ENCODE results near the gene LIX1.

LIX1 gene

DNA sequence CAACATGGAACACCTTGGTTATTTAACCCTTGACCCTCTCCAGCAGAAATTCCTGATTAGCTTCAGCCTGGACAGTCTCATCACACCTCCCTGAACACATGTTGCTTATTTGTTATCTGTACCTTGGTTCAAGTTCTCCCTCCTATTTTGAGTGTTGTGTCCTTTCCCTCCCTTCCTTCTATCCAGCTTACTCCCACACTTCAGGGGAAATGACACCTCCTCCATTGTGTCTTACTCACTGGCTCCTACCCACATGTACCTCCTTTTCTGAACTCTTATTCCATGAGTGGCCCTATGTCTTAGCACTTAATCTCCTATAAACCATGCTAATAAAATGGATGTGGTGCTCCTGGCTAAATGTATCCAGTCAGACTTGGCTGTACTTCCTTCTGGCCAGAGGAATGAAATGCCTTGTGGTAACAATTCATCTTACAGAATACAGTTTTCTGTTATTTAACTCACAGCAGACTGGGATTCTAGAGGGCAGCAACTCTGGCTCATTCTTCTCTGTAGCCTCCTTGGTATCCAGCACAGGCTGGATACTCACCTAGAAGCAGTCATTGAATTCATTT is 11.2 kb downstream of the LIX1 start:
- no peak for DNase-seq (ENCODE audit: low read depth)
- TF ChIP-seq, protein P1, sequence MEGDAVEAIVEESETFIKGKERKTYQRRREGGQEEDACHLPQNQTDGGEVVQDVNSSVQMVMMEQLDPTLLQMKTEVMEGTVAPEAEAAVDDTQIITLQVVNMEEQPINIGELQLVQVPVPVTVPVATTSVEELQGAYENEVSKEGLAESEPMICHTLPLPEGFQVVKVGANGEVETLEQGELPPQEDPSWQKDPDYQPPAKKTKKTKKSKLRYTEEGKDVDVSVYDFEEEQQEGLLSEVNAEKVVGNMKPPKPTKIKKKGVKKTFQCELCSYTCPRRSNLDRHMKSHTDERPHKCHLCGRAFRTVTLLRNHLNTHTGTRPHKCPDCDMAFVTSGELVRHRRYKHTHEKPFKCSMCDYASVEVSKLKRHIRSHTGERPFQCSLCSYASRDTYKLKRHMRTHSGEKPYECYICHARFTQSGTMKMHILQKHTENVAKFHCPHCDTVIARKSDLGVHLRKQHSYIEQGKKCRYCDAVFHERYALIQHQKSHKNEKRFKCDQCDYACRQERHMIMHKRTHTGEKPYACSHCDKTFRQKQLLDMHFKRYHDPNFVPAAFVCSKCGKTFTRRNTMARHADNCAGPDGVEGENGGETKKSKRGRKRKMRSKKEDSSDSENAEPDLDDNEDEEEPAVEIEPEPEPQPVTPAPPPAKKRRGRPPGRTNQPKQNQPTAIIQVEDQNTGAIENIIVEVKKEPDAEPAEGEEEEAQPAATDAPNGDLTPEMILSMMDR (IDR thresholded peaks at IDR 0.05; ENCODE audit: insufficient read depth, low read depth, low read length, missing control alignments): no peak
- no peak overlapping the region for H3K4me3 ChIP-seq (ENCODE audit: low read length)

DNA sequence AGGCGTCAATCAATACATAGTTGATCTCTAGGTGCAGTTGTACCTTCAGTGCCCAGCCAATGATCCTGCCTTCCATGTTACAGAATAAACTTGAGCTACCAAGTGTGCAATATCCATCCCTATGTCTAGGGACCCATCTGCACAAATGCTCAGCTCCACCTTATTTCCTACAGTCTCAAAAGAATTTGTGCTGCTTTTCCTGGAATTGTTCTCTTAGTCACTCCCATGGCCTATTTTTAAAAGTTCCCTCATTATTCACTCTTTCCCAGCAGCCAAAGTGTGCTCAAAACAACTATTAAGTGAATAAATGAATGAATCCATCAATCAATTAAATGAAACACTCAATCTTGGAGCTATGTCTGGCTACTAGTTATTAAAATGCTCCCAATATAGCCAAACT is 14.7 kb downstream of the LIX1 start:
- TF ChIP-seq, protein P1 (IDR thresholded peaks at IDR 0.05; ENCODE audit: insufficient read depth, low read depth, low read length, missing control alignments): no peak
- DNase-seq (ENCODE audit: low read depth): no peak
- no peak overlapping the region for H3K4me3 ChIP-seq (ENCODE audit: low read length)

DNA sequence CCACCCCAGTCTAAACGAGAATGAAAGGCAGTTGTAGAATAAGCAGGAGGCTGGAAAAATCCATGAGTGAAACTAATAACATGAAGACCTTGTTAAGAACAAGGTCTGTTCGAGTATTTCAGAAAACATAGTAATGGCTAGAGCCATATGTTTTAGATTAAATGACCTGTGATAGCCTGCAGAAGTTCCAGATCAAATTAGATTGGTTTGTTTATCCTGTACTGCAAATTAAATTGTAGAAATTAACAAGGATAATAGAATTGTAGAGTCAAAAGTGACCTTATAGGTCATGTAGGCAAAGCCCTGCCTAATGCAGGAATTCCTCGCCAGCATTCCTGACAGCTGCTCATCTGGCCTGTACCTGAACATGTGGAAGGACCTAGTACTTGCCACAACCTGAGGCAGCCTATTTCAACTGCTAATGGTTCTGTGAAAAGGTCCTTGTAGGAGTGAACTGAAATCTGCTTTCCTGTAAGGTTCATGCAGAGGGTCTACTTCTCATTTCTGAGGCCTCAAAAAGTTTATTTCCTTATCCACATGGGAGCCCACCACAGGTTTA is 17.2 kb downstream of the LIX1 start:
- no peak overlapping the region for H3K4me3 ChIP-seq (ENCODE audit: low read length)
- TF ChIP-seq, protein P1 (IDR thresholded peaks at IDR 0.05; ENCODE audit: insufficient read depth, low read depth, low read length, missing control alignments): no peak
- DNase-seq (ENCODE audit: low read depth): no peak

DNA sequence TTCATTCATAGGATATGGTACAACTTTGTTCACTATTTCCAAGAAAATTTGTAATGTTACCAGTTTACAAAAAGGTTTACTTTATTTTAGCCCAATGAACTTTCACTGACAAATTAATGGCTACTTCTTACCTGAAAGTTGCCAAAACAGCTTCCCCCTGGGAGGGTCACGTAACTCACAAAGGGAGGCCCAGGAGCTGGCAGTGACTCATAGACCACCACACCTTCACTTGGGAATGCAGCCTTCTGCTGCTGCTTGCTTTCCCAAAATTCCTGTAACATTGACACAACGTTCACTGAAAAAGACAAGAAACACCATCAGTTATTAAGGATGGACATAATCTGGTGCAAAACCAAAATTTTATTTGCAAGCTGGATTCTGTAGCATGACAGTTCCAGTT is 18.1 kb downstream of the LIX1 start:
- TF ChIP-seq, protein P1 (IDR thresholded peaks at IDR 0.05; ENCODE audit: insufficient read depth, low read depth, low read length, missing control alignments): no peak
- DNase-seq (ENCODE audit: low read depth): peak; percentile 72
- no peak overlapping the region for H3K4me3 ChIP-seq (ENCODE audit: low read length)

DNA sequence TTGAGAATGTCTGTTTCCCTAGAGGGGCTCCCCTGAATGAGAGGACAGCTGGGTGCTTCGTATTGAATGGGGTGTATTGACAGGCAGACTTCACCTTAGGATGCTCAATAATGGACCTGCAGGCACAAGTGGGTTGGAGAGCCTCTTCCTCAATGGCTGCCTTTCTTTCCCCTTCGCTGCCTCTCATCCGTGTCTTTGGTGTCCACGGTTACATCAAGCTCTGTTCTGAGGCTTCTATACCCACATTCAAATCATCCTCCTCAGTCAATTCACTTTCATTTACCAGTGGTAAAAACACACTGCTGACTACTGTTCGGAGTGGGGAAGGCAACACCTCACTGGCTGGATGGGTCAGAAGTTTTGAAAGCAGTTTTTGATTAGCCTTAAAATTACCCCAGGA is 20.6 kb downstream of the LIX1 start:
- TF ChIP-seq, protein P1 (IDR thresholded peaks at IDR 0.05; ENCODE audit: insufficient read depth, low read depth, low read length, missing control alignments): no peak
- DNase-seq (ENCODE audit: low read depth): no peak
- H3K4me3 ChIP-seq (ENCODE audit: low read length): no peak overlapping the region

DNA sequence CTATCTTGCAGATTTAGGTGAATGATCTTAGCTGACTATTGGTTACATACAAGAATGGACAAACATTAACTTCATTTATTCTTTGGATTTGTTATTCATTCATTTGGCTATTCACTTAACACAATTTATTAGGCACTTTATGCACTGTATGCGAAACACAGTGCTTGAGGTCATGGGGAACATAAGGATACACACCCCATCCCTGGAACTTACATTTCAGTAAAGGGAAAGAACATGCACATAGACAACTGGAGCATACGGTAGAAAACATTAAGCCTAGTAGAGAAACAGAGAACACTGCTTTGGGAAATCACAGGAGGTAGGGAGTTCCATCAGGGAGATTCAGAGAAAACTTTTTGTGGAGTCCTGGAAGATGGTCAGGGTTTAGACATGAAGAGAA is 22.2 kb downstream of the LIX1 start:
- DNase-seq (ENCODE audit: low read depth): no peak
- no peak overlapping the region for H3K4me3 ChIP-seq (ENCODE audit: low read length)
- TF ChIP-seq, protein P1 (IDR thresholded peaks at IDR 0.05; ENCODE audit: insufficient read depth, low read depth, low read length, missing control alignments): no peak

DNA sequence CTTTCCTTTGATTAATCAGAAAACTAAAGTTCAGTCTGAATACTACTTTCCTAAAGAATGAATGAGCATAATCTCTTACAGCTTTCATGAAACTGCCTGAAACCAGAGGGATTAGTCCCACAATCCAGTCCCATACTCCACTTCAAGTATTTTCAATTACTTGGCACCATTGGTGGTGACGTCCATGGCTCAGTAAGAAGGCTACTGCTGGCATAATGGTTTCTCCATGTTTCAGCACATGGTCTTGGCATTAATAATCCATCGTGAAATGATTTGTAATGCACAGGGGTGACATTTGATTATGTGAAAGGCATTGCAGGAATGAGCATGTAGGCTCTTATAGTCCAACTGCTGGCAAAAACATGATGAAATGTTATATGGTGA is 23.4 kb downstream of the LIX1 start:
- no peak for DNase-seq (ENCODE audit: low read depth)
- TF ChIP-seq, protein P1 (IDR thresholded peaks at IDR 0.05; ENCODE audit: insufficient read depth, low read depth, low read length, missing control alignments): no peak
- no peak overlapping the region for H3K4me3 ChIP-seq (ENCODE audit: low read length)

Data from epithelial cell of esophagus (primary cell).